ENCODE data around the gene SHMT2.
A peak's percentile ranks its signal among the peaks of the same experiment; 100 is the strongest.

The SHMT2 gene

DNA sequence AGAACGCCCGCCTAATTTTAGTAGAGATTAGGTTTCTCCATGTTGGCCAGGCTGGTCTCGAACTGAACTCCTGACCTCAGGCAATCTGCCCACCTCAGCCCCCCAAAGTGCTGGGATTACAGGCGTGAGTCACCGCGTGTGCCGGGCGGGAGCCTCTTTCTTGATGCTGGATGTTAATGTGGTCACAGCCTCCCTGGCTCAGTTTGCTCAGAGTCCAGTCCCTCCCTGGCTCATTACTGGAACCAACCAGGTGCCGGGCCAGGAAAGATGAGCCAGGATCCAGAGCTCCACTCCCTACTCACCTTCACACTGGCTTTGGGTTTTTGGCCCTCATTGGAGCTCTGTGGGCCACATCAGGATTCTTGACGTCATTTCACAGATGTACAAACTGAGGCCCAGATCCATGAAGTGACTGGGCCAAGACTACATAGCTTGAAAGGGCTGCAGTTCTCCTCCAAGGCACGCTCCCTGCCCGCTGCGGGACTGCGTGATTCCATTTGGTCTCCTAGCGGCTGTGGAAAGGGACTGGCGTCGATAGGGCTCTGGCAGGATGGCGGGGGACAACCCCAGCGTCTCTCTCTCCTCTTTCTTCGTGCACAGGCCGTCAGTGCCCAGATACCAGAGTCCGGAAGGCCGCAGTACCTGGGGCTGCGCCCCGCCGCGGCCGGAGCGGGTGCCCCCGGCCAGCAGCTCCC is 5.1 kb upstream of the SHMT2 start:
- peaks cover 66% of the 10 kb centered on the region for H3K27me3 ChIP-seq (ENCODE audit: insufficient read depth, poor library complexity, severe bottlenecking)
- TF ChIP-seq POLR2AphosphoS5 (IDR thresholded peaks at IDR 0.05; ENCODE audit: low read depth) (no peak), SPI1 (IDR thresholded peaks at IDR 0.05; ENCODE audit: borderline replicate concordance, low read depth) (no peak), GABPA (IDR thresholded peaks at IDR 0.05; ENCODE audit: low read depth) (no peak)
- TF ChIP-seq, protein P1, sequence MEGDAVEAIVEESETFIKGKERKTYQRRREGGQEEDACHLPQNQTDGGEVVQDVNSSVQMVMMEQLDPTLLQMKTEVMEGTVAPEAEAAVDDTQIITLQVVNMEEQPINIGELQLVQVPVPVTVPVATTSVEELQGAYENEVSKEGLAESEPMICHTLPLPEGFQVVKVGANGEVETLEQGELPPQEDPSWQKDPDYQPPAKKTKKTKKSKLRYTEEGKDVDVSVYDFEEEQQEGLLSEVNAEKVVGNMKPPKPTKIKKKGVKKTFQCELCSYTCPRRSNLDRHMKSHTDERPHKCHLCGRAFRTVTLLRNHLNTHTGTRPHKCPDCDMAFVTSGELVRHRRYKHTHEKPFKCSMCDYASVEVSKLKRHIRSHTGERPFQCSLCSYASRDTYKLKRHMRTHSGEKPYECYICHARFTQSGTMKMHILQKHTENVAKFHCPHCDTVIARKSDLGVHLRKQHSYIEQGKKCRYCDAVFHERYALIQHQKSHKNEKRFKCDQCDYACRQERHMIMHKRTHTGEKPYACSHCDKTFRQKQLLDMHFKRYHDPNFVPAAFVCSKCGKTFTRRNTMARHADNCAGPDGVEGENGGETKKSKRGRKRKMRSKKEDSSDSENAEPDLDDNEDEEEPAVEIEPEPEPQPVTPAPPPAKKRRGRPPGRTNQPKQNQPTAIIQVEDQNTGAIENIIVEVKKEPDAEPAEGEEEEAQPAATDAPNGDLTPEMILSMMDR (IDR thresholded peaks at IDR 0.05; ENCODE audit: insufficient read depth, low read length) = no peak
- TF ChIP-seq, protein P2, sequence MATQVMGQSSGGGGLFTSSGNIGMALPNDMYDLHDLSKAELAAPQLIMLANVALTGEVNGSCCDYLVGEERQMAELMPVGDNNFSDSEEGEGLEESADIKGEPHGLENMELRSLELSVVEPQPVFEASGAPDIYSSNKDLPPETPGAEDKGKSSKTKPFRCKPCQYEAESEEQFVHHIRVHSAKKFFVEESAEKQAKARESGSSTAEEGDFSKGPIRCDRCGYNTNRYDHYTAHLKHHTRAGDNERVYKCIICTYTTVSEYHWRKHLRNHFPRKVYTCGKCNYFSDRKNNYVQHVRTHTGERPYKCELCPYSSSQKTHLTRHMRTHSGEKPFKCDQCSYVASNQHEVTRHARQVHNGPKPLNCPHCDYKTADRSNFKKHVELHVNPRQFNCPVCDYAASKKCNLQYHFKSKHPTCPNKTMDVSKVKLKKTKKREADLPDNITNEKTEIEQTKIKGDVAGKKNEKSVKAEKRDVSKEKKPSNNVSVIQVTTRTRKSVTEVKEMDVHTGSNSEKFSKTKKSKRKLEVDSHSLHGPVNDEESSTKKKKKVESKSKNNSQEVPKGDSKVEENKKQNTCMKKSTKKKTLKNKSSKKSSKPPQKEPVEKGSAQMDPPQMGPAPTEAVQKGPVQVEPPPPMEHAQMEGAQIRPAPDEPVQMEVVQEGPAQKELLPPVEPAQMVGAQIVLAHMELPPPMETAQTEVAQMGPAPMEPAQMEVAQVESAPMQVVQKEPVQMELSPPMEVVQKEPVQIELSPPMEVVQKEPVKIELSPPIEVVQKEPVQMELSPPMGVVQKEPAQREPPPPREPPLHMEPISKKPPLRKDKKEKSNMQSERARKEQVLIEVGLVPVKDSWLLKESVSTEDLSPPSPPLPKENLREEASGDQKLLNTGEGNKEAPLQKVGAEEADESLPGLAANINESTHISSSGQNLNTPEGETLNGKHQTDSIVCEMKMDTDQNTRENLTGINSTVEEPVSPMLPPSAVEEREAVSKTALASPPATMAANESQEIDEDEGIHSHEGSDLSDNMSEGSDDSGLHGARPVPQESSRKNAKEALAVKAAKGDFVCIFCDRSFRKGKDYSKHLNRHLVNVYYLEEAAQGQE (IDR thresholded peaks at IDR 0.05; ENCODE audit: insufficient replicate concordance, low read depth) = no peak
- no peak overlapping the region for H3K4me3 ChIP-seq (replicated peaks; ENCODE audit: insufficient read depth, low read length)
- no peak for DNase-seq (ENCODE audit: low read depth in 1 of 2, low spot score in 1 of 2)
- no peak overlapping the region for H3K27ac ChIP-seq (replicated peaks)

DNA sequence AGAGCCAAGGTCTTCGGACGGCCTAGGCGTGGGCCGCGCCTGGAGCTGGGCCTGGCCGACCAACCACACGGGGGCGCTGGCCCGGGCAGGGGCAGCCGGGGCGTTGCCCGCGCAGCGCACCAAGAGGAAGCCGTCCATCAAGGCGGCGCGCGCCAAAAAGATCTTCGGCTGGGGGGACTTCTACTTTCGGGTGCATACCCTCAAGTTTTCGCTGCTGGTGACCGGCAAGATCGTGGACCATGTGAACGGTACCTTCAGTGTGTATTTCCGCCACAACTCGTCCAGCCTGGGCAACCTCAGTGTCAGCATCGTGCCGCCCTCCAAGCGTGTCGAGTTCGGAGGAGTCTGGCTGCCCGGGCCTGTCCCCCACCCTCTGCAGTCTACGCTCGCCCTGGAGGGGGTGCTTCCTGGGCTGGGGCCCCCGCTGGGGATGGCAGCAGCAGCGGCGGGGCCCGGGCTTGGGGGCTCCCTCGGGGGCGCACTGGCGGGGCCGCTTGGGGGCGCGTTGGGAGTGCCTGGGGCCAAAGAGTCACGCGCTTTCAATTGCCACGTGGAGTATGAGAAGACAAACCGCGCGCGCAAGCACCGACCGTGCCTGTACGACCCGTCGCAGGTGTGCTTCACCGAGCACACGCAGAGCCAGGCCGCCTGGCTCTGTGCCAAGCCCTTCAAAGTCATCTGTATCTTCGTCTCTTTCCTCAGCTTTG is 4.4 kb upstream of the SHMT2 start:
- DNase-seq (ENCODE audit: low read depth in 1 of 2, low spot score in 1 of 2) = peak in 1 of 2 experiments; percentile 53
- H3K27me3 ChIP-seq (ENCODE audit: insufficient read depth, poor library complexity, severe bottlenecking) = peaks cover 60% of the 10 kb centered on the region
- no peak overlapping the region for H3K4me3 ChIP-seq (replicated peaks; ENCODE audit: insufficient read depth, low read length)
- H3K27ac ChIP-seq (replicated peaks) = no peak overlapping the region
- TF ChIP-seq POLR2AphosphoS5 (IDR thresholded peaks at IDR 0.05; ENCODE audit: low read depth) (no peak), SPI1 (IDR thresholded peaks at IDR 0.05; ENCODE audit: borderline replicate concordance, low read depth) (no peak)
- TF ChIP-seq, protein P1 (IDR thresholded peaks at IDR 0.05; ENCODE audit: insufficient read depth, low read length) = peak; percentile 52

DNA sequence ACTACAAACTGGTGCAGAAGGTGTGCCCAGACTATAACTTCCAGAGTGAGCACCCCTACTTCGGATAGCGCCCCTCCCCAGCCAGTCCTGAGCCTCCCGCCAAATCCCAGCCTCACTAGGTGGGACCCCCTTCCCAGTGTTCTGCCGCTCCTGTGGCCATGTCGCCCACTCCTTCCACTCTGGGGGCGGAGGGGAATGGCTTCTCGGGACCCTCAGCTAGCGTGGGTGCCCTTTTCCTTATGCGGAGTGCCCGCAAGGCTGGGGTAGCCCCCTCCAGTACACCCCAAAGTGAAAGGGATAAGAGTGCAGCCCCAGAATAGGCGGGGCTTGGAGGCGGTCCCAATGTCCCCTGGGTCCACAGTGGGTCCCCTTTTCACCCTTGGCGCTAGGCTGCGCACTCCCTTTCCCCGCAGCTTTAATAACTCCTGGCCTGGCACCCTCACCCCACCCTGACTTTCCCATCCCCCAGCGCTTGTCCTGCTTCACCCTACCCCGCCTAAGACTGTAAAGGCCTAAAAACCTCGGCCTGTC is 3.8 kb upstream of the SHMT2 start:
- H3K27me3 ChIP-seq (ENCODE audit: insufficient read depth, poor library complexity, severe bottlenecking) = peaks cover 54% of the 10 kb centered on the region
- no peak overlapping the region for H3K4me3 ChIP-seq (replicated peaks; ENCODE audit: insufficient read depth, low read length)
- no peak for TF ChIP-seq SPI1 (IDR thresholded peaks at IDR 0.05; ENCODE audit: borderline replicate concordance, low read depth)
- TF ChIP-seq GABPA (IDR thresholded peaks at IDR 0.05; ENCODE audit: low read depth) = no peak
- TF ChIP-seq, protein P2 (IDR thresholded peaks at IDR 0.05; ENCODE audit: insufficient replicate concordance, low read depth) = no peak
- no peak for TF ChIP-seq POLR2AphosphoS5 (IDR thresholded peaks at IDR 0.05; ENCODE audit: low read depth)
- TF ChIP-seq, protein P1 (IDR thresholded peaks at IDR 0.05; ENCODE audit: insufficient read depth, low read length) = no peak
- no peak overlapping the region for H3K27ac ChIP-seq (replicated peaks)
- DNase-seq (ENCODE audit: low read depth in 1 of 2, low spot score in 1 of 2) = no peak

Measured in HL-60 (cell line).